C4-2B (cell line): ENCODE data around the gene SLIT3.

Source experiments
- CTCF ChIP-seq: fragments of 450-650 bp; conservative IDR thresholded peaks from 2 replicates; pipeline ENCODE4 v1.5.1; 2017; ENCODE audit warnings: mild to moderate bottlenecking
- ZFX ChIP-seq: fragments of 450-650 bp; IDR thresholded peaks from 2 replicates; pipeline ENCODE4 v1.6.1; 2017

DNA sequence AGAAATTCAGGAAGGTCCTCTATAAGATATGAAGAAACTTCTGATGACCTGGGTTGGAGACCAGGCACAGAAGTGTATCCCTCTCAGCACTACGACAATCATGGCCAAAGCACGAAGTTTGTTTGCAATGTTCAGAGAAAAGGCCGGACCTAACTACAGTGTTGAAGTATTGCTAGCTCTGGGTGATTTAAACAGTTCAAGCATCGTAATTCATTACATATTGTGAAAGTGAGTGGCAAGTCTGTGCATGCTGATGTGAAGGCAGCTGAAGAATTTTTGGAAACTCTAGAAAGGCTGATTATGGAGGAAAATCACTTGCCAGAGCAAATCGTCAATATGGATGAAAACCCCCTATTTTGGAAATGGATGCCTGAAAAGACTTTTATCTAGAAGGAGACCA, 654.6 kb downstream of the SLIT3 start:
- TF ChIP-seq CTCF, result no peak
- TF ChIP-seq ZFX, result no peak
